Liver (tissue), 9 donors: ENCODE results near the gene CIBAR2. TPM values are rescaled to one million over a fixed set of nuclear protein-coding genes. Genes with fewer than 3 reads are reported as not detected.

ENCODE experiments used
- DNase-seq: peaks from one replicate; pipeline ENCODE4 v3.0.0-alpha.2; 2017; ENCODE audit warnings: low spot score
- H3K27ac ChIP-seq, 2 donors: one replicate each; pipeline ENCODE4 v1.7.0; 2013; ENCODE audit warnings: inconsistent platforms in 2 of 2, low read length in 2 of 2, control low read depth in 1 of 2, low read depth in 1 of 2, mild to moderate bottlenecking in 1 of 2
- H3K27me3 ChIP-seq, 4 donors: one replicate each; pipeline versions ENCODE4 v1.6.1 to v1.7.0; 2013; ENCODE audit warnings: low read length in 3 of 4, inconsistent platforms in 1 of 4, mild to moderate bottlenecking in 1 of 4, moderate library complexity in 1 of 4; ENCODE audit not compliant: control insufficient read depth in 4 of 4, insufficient read depth in 4 of 4
- H3K36me3 ChIP-seq, 4 donors: one replicate each; pipeline versions ENCODE4 v1.6.1 to v1.7.0; 2013; ENCODE audit warnings: low read length in 3 of 4, mild to moderate bottlenecking in 3 of 4, low read depth in 1 of 4, moderate library complexity in 1 of 4; ENCODE audit not compliant: control insufficient read depth in 4 of 4, insufficient read depth in 3 of 4
- H3K4me1 ChIP-seq, 4 donors: one replicate each; pipeline versions ENCODE4 v1.6.1 to v1.7.0; 2013; ENCODE audit warnings: low read length in 3 of 4, mild to moderate bottlenecking in 3 of 4, moderate library complexity in 1 of 4; ENCODE audit not compliant: control insufficient read depth in 4 of 4, insufficient read depth in 4 of 4
- H3K4me3 ChIP-seq, 3 donors: one replicate each; pipeline versions ENCODE4 v1.6.1 to v1.7.0; 2013; ENCODE audit warnings: low read length in 3 of 3, control low read depth in 1 of 3, low read depth in 1 of 3, mild to moderate bottlenecking in 1 of 3
- H3K9ac ChIP-seq, 2 donors: one replicate each; pipeline ENCODE4 v1.7.0; 2013; ENCODE audit warnings: low read length in 2 of 2, mild to moderate bottlenecking in 2 of 2, moderate library complexity in 2 of 2, control low read depth in 1 of 2, low read depth in 1 of 2
- H3K9me3 ChIP-seq, 4 donors: one replicate each; pipeline versions ENCODE4 v1.6.1 to v1.7.0; 2013; ENCODE audit warnings: low read length in 3 of 4; ENCODE audit not compliant: control insufficient read depth in 4 of 4
- CTCF ChIP-seq: fragments of 150-350 bp; IDR thresholded peaks from 2 replicates; pipeline ENCODE4 v1.5.1; 2017; ENCODE audit warnings: improper control_type of control experiment, low read depth, low read length; ENCODE audit not compliant: missing input control
- EGR1 ChIP-seq, 2 donors: IDR thresholded peaks; 2 replicates each; pipeline ENCODE4 v1.6.1; 2016 to 2018; ENCODE audit warnings: antibody characterized with exemption in 2 of 2, low read depth in 2 of 2
- FOXA1 ChIP-seq: IDR thresholded peaks from 2 replicates; pipeline ENCODE4 v1.6.1; 2016; ENCODE audit warnings: antibody characterized with exemption
- FOXA2 ChIP-seq: IDR thresholded peaks from 2 replicates; pipeline ENCODE4 v1.6.1; 2016; ENCODE audit warnings: antibody characterized with exemption
- GABPA ChIP-seq, 2 donors: IDR thresholded peaks in 1 of 2; conservative IDR thresholded peaks in 1 of 2; 2 replicates each; pipeline ENCODE4 v1.6.1; 2016; ENCODE audit warnings: antibody characterized with exemption in 2 of 2, mild to moderate bottlenecking in 1 of 2, moderate library complexity in 1 of 2
- HNF4A ChIP-seq, 2 donors: conservative IDR thresholded peaks; 2 replicates each; pipeline ENCODE4 v1.6.1; 2016; ENCODE audit warnings: antibody characterized with exemption in 2 of 2, mild to moderate bottlenecking in 2 of 2
- HNF4G ChIP-seq: IDR thresholded peaks from 2 replicates; pipeline ENCODE4 v1.6.1; 2016; ENCODE audit warnings: antibody characterized with exemption
- JUND ChIP-seq, 2 donors: IDR thresholded peaks; 2 replicates each; pipeline ENCODE4 v1.6.1; 2016; ENCODE audit warnings: antibody characterized with exemption in 2 of 2
- MAX ChIP-seq: IDR thresholded peaks from 2 replicates; pipeline ENCODE4 v1.6.1; 2016; ENCODE audit warnings: antibody characterized with exemption
- NR2F2 ChIP-seq: IDR thresholded peaks from 2 replicates; pipeline ENCODE4 v1.6.1; 2016; ENCODE audit warnings: antibody characterized with exemption
- RAD21 ChIP-seq, 2 donors: IDR thresholded peaks; 2 replicates each; pipeline ENCODE4 v1.6.1; 2016; ENCODE audit warnings: antibody characterized with exemption in 2 of 2, mild to moderate bottlenecking in 2 of 2
- RXRA ChIP-seq, 2 donors: IDR thresholded peaks; 2 replicates each; pipeline ENCODE4 v1.6.1; 2017 to 2018; ENCODE audit warnings: antibody characterized with exemption in 2 of 2, mild to moderate bottlenecking in 1 of 2
- SP1 ChIP-seq: IDR thresholded peaks from 2 replicates; pipeline ENCODE4 v1.6.1; 2018; ENCODE audit warnings: antibody characterized with exemption, mild to moderate bottlenecking
- TAF1 ChIP-seq: conservative IDR thresholded peaks from 2 replicates; pipeline ENCODE4 v1.6.1; 2016; ENCODE audit warnings: antibody characterized with exemption, mild to moderate bottlenecking
- YY1 ChIP-seq: IDR thresholded peaks from 2 replicates; pipeline ENCODE4 v1.6.1; 2016; ENCODE audit warnings: antibody characterized with exemption, mild to moderate bottlenecking
- ZBTB33 ChIP-seq: IDR thresholded peaks from 2 replicates; pipeline ENCODE4 v1.6.1; 2016; ENCODE audit warnings: antibody characterized with exemption
- WGBS: extraction: QIAGEN DNeasy Blood & Tissue Kit; methylation state at CpG from one replicate; pipeline ENCODE4 v1.1.7; 2013; 5-methylcytosine and 5-hydroxymethylcytosine counted together
- polyA plus RNA-seq, 2 donors: library from polyadenylated mRNA; stranded (reverse) in 1 of 2; unstranded in 1 of 2; fragments of 200-250 nt in 1 of 2; fragments of >200 nt in 1 of 2; fragmentation: Nextera tagmentation in 1 of 2; extraction: Ambion mirVana in 1 of 2; gene quantifications; one replicate each; pipeline versions ENCODE4 v1.2.1 to v1.2.3, GENCODE V29; 2013 to 2015
- total RNA-seq, 2 donors: library from RNA; depleted of rRNA; stranded (reverse); fragments of >200 nt; gene quantifications; one replicate each; pipeline ENCODE4 v1.2.3, GENCODE V29; 2014
- TF ChIP-seq, protein P1 (sequence below): IDR thresholded peaks from 2 replicates; pipeline ENCODE4 v1.6.1; 2016; ENCODE audit warnings: antibody characterized with exemption
- TF ChIP-seq, protein P2 (sequence below): IDR thresholded peaks from 2 replicates; pipeline ENCODE4 v1.6.1; 2016; ENCODE audit warnings: antibody characterized with exemption, mild to moderate bottlenecking
- donor health status: healthy.
- donor health status: healthy.
- donor health status: healthy.
- donor health status: healthy.
- donor health status: healthy.

Gene CIBAR2
- total and polyA plus RNA-seq, 4 donors = not detected

GRCh38 chr16:85067426-85067825 is 44.8 kb downstream of the CIBAR2 start:
- Histone ChIP-seq H3K9ac (no peak overlapping the region), H3K36me3 (peaks cover 0 to 5% (median 0%) of the 10 kb centered on the region in 4 donors), H3K4me3 (no peak overlapping the region), H3K4me1 (no peaks in the 10 kb centered on the region), H3K27me3 (no peaks in the 10 kb centered on the region), H3K27ac (no peak overlapping the region), H3K9me3 (no peaks in the 10 kb centered on the region)
- 95% methylated on average over 8 of the region's 8 CpGs for WGBS
- DNase-seq = no peak
- no peak for TF ChIP-seq TAF1
- no peak for TF ChIP-seq RXRA (IDR thresholded peaks at IDR 0.05)
- TF ChIP-seq GABPA (IDR thresholded peaks at IDR 0.05 in 1 of 2, conservative IDR thresholded peaks at IDR 0.05 in 1 of 2) = no peak
- TF ChIP-seq JUND (IDR thresholded peaks at IDR 0.05) = no peak
- TF ChIP-seq RAD21 (IDR thresholded peaks at IDR 0.05) = no peak
- no peak for TF ChIP-seq CTCF
- TF ChIP-seq FOXA2 = no peak
- no peak for TF ChIP-seq NR2F2
- TF ChIP-seq, protein P1, sequence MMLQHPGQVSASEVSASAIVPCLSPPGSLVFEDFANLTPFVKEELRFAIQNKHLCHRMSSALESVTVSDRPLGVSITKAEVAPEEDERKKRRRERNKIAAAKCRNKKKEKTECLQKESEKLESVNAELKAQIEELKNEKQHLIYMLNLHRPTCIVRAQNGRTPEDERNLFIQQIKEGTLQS = no peak
- no peak for TF ChIP-seq HNF4G
- no peak for TF ChIP-seq EGR1 (IDR thresholded peaks at IDR 0.05; ENCODE audit: low read depth in 2 of 2)
- TF ChIP-seq YY1 = no peak
- no peak for TF ChIP-seq FOXA1
- TF ChIP-seq HNF4A (conservative IDR thresholded peaks at IDR 0.05) = no peak
- TF ChIP-seq, protein P2, sequence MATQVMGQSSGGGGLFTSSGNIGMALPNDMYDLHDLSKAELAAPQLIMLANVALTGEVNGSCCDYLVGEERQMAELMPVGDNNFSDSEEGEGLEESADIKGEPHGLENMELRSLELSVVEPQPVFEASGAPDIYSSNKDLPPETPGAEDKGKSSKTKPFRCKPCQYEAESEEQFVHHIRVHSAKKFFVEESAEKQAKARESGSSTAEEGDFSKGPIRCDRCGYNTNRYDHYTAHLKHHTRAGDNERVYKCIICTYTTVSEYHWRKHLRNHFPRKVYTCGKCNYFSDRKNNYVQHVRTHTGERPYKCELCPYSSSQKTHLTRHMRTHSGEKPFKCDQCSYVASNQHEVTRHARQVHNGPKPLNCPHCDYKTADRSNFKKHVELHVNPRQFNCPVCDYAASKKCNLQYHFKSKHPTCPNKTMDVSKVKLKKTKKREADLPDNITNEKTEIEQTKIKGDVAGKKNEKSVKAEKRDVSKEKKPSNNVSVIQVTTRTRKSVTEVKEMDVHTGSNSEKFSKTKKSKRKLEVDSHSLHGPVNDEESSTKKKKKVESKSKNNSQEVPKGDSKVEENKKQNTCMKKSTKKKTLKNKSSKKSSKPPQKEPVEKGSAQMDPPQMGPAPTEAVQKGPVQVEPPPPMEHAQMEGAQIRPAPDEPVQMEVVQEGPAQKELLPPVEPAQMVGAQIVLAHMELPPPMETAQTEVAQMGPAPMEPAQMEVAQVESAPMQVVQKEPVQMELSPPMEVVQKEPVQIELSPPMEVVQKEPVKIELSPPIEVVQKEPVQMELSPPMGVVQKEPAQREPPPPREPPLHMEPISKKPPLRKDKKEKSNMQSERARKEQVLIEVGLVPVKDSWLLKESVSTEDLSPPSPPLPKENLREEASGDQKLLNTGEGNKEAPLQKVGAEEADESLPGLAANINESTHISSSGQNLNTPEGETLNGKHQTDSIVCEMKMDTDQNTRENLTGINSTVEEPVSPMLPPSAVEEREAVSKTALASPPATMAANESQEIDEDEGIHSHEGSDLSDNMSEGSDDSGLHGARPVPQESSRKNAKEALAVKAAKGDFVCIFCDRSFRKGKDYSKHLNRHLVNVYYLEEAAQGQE = no peak
- TF ChIP-seq ZBTB33 = no peak
- TF ChIP-seq MAX = no peak
- TF ChIP-seq SP1 = no peak
